ENCODE results near the gene D2HGDH.
"Not testable (repeated sequence)": the region's sequence is repeated elsewhere in the genome, so short reads cannot be mapped to it uniquely, and the experiment has no call there.

Gene D2HGDH

GRCh38 chr2:241776336-241777169 is 42.1 kb downstream of the D2HGDH start, which contains the start of gene GAL3ST2:
TSS of gene GAL3ST2 (plus strand) at chr2:241776822. CDS start at chr2:241776956, 134 bp downstream.
- Histone ChIP-seq H3K27me3 (peaks cover 0 to 62% of the 10 kb centered on the region in 2 donors), H3K9me3 (no peaks in the 10 kb centered on the region), H3K27ac (no peak within 1 kb of the TSS), H3K4me3 (no peak within 1 kb of the TSS), H3K4me1 (peaks cover 0 to 7% (median 3%) of the 10 kb centered on the region in 4 donors), H3K36me3 (no peaks in the 10 kb centered on the region)
- DNase-seq, result peak in 1 of 2 donors; percentile 49
- intact Hi-C loops (cut with DNase I; ENCODE audit: low total_unique reads), result no loop called here
- no peak for TF ChIP-seq CTCF (IDR thresholded peaks at IDR 0.05)

- Histone ChIP-seq H3K4me3 (no peak overlapping the region), H3K27me3 (peaks cover 0 to 55% of the 10 kb centered on the region in 2 donors), H3K27ac (no peak overlapping the region), H3K36me3 (no peaks in the 10 kb centered on the region), H3K4me1 (no peaks in the 10 kb centered on the region), H3K9me3 (no peaks in the 10 kb centered on the region)
- intact Hi-C loops (cut with DNase I; ENCODE audit: low total_unique reads), result no loop called here
- no peak for TF ChIP-seq CTCF (IDR thresholded peaks at IDR 0.05)
- no peak for DNase-seq
Measured at GRCh38 chr2:241777170-241777685, 42.8 kb downstream of the D2HGDH start.

GRCh38 chr2:241777686-241778627 is 43.5 kb downstream of the D2HGDH start:
- Histone ChIP-seq H3K36me3 (no peaks in the 10 kb centered on the region), H3K27me3 (peaks cover 0 to 49% of the 10 kb centered on the region in 2 donors), H3K27ac (no peak overlapping the region), H3K4me3 (no peak overlapping the region), H3K9me3 (no peaks in the 10 kb centered on the region), H3K4me1 (no peaks in the 10 kb centered on the region)
- DNase-seq, result peak in 1 of 2 donors; percentile 56
- intact Hi-C loops (cut with DNase I; ENCODE audit: low total_unique reads), result no loop called here
- no peak for TF ChIP-seq CTCF (IDR thresholded peaks at IDR 0.05)

- intact Hi-C loops (cut with DNase I; ENCODE audit: low total_unique reads), result no loop called here
- Histone ChIP-seq H3K4me1 (no peaks in the 10 kb centered on the region), H3K27ac (no peak overlapping the region), H3K36me3 (no peaks in the 10 kb centered on the region), H3K27me3 (peaks cover 0 to 18% of the 10 kb centered on the region in 2 donors), H3K9me3 (no peaks in the 10 kb centered on the region), H3K4me3 (no peak overlapping the region)
- no peak for TF ChIP-seq CTCF (IDR thresholded peaks at IDR 0.05)
- DNase-seq, result no peak
Measured at GRCh38 chr2:241780939-241781569, 46.6 kb downstream of the D2HGDH start.

GRCh38 chr2:241782053-241782452 is 47.6 kb downstream of the D2HGDH start:
- DNase-seq; H3K4me1 ChIP-seq; H3K27me3 ChIP-seq; H3K27ac ChIP-seq; intact Hi-C loops (cut with DNase I; ENCODE audit: low total_unique reads); H3K36me3 ChIP-seq; H3K4me3 ChIP-seq; H3K9me3 ChIP-seq: not testable (repeated sequence)
